ENCODE results near the gene TAF8. TPM values are rescaled to one million over a fixed set of nuclear protein-coding genes. Genes with fewer than 3 reads are reported as not detected.
A peak's percentile ranks its signal among the peaks of the same experiment; 100 is the strongest.

Gene TAF8
- total RNA-seq, 1 donor from 2014 or later: 21.9 TPM

DNA sequence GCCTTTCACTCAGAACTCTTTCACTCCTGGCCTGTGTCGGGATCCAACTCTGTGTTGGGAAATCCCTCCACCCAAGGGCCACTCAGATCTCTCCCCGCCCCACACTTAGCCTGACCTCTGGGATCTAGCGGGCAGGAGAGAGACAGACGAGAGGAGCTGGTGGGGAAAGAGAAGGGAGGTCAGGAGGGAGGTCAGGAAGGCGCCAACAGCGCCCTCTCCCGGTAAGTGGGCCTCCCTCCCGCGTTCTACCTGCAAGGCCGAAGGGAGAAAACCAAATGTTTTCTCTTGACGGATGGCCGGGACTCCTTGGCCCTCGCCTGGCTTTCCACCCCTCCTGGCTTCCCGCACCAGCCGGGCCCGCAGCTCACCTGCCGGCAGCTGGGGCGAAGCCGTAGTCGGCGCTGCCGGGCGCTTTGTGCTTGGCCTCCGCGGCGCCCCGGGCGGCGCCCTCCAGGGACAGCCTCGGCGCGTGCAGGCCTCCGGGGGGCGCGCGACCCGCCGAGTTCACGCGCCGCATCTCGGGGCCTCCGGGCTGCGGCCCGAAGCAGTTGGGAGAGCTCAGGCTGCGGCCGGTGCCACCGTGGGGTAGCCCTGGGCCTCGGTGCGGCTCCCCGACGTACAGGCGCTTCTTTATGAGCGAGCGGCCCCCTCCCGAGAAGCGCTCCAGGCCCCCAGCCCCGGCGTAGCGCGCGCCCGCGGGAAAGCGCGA, 53.9 kb downstream of the TAF8 start:
- H3K4me1 Mint-ChIP-seq (ENCODE audit: unreplicated experiment): peaks cover 7% of the 10 kb centered on the region
- no peaks in the 10 kb centered on the region for H3K36me3 Mint-ChIP-seq (ENCODE audit: low read depth, unreplicated experiment)
- DNase-seq (ENCODE audit: low spot score): peak; percentile 78
- H3K4me3 Mint-ChIP-seq (ENCODE audit: unreplicated experiment): peak overlapping the region; percentile 45
- no peak overlapping the region for H3K27ac Mint-ChIP-seq (ENCODE audit: unreplicated experiment)
- TF ChIP-seq, protein P1, sequence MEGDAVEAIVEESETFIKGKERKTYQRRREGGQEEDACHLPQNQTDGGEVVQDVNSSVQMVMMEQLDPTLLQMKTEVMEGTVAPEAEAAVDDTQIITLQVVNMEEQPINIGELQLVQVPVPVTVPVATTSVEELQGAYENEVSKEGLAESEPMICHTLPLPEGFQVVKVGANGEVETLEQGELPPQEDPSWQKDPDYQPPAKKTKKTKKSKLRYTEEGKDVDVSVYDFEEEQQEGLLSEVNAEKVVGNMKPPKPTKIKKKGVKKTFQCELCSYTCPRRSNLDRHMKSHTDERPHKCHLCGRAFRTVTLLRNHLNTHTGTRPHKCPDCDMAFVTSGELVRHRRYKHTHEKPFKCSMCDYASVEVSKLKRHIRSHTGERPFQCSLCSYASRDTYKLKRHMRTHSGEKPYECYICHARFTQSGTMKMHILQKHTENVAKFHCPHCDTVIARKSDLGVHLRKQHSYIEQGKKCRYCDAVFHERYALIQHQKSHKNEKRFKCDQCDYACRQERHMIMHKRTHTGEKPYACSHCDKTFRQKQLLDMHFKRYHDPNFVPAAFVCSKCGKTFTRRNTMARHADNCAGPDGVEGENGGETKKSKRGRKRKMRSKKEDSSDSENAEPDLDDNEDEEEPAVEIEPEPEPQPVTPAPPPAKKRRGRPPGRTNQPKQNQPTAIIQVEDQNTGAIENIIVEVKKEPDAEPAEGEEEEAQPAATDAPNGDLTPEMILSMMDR (IDR thresholded peaks at IDR 0.05; ENCODE audit: unreplicated experiment): peak; percentile 88
- H3K27me3 Mint-ChIP-seq (ENCODE audit: unreplicated experiment): peaks cover 10% of the 10 kb centered on the region
- no peaks in the 10 kb centered on the region for H3K9me3 Mint-ChIP-seq (ENCODE audit: unreplicated experiment)

DNA sequence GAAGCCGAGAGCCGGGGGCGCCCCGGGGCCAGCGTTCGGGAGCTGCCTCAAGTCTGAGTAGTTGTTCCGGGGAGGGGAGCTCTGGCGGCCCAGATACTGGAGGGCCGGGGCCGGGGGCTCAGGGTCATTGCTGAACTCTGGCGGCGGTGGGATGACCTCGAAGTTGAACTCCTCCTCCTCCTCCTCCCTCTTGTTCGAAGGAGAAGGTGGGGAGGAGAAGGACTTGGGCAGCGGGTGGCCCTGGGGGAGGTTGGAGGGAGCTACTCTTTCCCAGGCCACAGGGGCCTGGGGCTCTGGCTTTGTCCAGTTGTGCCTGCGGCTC, 54.4 kb downstream of the TAF8 start:
- Mint-ChIP-seq H3K27ac (ENCODE audit: unreplicated experiment) (no peak overlapping the region), H3K4me1 (ENCODE audit: unreplicated experiment) (peaks cover 7% of the 10 kb centered on the region), H3K36me3 (ENCODE audit: low read depth, unreplicated experiment) (no peaks in the 10 kb centered on the region), H3K9me3 (ENCODE audit: unreplicated experiment) (no peaks in the 10 kb centered on the region), H3K4me3 (ENCODE audit: unreplicated experiment) (no peak overlapping the region), H3K27me3 (ENCODE audit: unreplicated experiment) (peaks cover 10% of the 10 kb centered on the region)
- TF ChIP-seq, protein P1 (IDR thresholded peaks at IDR 0.05; ENCODE audit: unreplicated experiment): no peak
- no peak for DNase-seq (ENCODE audit: low spot score)

GRCh38 chr6:42105156-42105648, 54.9 kb downstream of the TAF8 start:
- Mint-ChIP-seq H3K4me3 (ENCODE audit: unreplicated experiment) (no peak overlapping the region), H3K36me3 (ENCODE audit: low read depth, unreplicated experiment) (no peaks in the 10 kb centered on the region), H3K4me1 (ENCODE audit: unreplicated experiment) (peaks cover 7% of the 10 kb centered on the region), H3K9me3 (ENCODE audit: unreplicated experiment) (no peaks in the 10 kb centered on the region), H3K27me3 (ENCODE audit: unreplicated experiment) (peaks cover 12% of the 10 kb centered on the region), H3K27ac (ENCODE audit: unreplicated experiment) (no peak overlapping the region)
- peak; percentile 17 for DNase-seq (ENCODE audit: low spot score)
- TF ChIP-seq, protein P1 (IDR thresholded peaks at IDR 0.05; ENCODE audit: unreplicated experiment): no peak

DNA sequence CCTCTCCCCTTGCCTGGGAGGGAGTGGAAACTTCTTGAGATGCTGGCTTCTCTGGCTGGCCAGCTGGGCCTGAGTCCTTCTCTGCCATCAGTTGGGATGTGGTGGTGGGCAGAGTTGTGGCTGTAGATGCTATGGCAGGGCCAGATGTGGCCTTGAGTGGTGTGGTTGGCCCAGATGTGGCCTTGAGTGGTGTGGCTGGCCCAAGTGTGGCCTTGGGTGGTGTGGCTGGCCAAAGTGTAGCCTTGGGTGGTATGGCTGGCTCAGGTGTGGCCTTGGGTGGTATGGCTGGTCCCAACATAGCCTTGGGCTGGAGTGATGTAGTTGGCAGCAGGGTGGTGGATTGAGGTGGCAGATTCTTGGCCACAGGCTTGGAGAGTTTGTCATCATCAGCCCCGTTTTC, 55.4 kb downstream of the TAF8 start:
- Mint-ChIP-seq H3K9me3 (ENCODE audit: unreplicated experiment) (no peaks in the 10 kb centered on the region), H3K27ac (ENCODE audit: unreplicated experiment) (no peak overlapping the region), H3K4me3 (ENCODE audit: unreplicated experiment) (no peak overlapping the region), H3K36me3 (ENCODE audit: low read depth, unreplicated experiment) (no peaks in the 10 kb centered on the region), H3K4me1 (ENCODE audit: unreplicated experiment) (peaks cover 7% of the 10 kb centered on the region), H3K27me3 (ENCODE audit: unreplicated experiment) (peaks cover 8% of the 10 kb centered on the region)
- DNase-seq (ENCODE audit: low spot score): no peak
- TF ChIP-seq, protein P1 (IDR thresholded peaks at IDR 0.05; ENCODE audit: unreplicated experiment): no peak
